GM21360 (cell line): ENCODE measurements around the gene CST3.
"Not testable (repeated sequence)": the region's sequence is repeated elsewhere in the genome, so short reads cannot be mapped to it uniquely, and the experiment has no call there.

Experiments used
- ATAC-seq: cut with Tn5 transposase; IDR thresholded peaks from one replicate; pipeline ENCODE4 v1.9.1; 2021; ENCODE audit warnings: mild to moderate bottlenecking, moderate library complexity; ENCODE audit not compliant: unreplicated experiment

The CST3 gene

DNA sequence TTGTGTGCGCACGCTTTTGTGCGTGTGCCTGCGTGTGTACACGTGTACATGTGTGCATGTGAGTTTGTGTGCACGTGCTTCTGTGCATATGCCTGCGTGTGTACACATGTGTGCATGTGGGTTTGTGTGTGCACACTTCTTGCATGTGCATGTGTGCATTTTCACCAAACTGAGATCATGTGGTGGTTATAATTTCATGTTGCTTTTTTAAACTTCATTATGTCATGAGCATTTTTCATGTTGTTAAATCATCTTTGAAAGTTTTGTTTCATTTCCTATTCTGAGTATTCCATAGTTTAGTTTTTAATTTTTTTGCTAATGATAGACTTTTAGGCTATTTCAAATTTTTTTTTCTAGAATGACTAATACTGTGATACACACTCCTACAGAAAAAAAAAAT, 6.4 kb upstream of the CST3 start:
- ATAC-seq, result no peak

DNA sequence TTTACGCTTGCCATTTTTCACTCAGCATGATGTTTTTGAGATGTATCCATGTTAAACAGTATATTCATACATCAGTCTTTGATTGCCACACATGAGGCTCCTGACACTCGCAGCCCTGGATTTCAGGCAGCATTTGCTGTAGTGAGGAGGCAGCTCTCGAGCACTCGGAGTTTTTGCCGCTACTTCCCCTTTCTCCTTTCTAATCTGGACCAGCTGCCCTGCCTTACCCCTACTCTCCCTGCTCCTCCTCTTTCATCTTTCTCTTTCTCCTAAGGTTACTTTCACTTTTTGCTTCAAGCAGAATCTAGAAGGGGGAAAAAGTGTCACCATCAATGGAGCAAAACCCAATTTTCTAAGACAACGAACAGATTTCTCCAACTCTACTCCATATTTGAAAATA, 5.9 kb upstream of the CST3 start:
- no peak for ATAC-seq

DNA sequence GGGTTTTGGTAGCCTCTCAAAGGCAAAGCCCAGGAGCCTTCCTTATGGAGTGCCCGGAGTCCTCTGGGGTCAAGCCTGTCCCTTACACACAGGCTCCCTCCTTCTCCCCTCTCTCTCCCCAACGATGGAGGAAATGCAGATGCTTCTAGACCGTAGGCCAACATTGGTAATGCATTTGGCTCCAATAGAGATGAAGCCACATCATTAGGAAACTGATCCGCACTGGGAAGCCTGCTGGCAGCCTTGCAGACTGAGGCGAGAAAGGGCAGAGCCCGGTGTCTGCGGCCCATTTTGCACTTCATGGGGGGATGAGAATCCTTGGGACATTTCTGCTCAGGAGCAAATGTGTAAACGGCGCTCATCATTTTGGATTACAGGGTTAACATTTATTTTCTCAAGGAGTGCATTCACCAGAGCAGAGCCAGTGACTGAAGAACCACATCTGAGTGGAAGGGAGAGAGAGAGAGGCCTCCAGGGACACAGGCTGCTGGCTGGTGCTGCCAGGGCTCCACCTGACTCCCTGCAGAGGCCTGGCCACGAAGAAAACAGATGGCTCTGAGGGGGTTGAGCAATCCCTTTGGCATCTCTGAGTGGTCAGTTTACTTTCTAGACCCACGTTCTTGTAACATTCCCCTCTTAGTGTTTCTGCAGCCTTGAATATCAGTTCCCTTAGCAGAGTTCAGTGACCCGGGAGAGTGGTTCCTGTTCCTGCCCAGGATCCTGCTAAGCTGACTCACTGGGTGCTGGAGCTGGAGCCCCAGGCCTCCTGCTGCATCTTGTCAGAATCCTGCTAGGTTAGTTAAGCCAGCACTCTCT, 4.4 kb upstream of the CST3 start:
- no peak for ATAC-seq

DNA sequence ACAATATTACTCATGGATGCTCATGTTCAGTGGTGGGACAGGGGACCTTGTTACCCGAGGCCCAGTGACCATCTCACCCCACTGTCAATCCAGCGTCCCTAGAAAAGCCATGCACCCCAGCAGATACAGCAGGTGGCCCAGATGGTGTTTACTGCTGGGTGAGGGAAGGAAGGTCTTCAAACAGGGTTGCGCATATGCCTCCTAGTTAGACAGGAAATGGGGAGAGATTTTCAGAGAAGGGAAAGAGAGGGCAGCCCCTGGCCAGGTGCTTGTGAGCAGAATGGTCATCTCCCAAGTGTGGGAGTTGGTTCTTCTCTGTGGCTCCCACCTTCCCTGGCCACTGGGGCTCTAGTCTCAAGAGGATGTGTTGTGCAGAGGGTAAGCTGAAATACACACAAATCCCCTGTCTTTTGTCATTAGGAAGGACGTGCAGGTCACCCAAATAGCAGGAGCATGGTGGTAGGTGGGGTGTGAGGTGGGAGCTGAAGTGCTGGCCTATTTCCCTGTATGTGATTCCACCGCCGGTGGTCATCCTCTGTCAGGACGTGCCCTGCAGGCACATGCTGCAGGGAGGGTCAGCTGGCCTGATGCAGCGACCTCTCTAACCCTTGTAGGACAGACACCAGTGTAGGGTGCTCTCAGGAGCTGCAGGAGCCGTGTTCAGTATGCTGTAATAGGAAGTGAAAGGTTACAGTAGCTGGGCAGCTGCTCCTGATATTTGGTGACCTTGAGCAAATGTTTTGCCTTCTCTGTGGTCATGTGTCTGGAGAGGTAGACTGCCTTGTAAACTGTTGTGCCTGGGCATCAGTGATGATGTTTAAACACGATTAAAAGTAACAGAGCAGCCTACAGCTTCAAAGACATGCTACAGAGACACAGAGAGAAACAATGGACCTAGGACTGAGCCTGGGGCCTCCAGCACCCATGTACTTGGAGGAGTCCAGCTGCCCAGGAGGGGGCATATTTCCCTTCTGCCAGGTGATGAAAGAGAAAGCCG, 3.2 kb upstream of the CST3 start:
- no peak for ATAC-seq

DNA sequence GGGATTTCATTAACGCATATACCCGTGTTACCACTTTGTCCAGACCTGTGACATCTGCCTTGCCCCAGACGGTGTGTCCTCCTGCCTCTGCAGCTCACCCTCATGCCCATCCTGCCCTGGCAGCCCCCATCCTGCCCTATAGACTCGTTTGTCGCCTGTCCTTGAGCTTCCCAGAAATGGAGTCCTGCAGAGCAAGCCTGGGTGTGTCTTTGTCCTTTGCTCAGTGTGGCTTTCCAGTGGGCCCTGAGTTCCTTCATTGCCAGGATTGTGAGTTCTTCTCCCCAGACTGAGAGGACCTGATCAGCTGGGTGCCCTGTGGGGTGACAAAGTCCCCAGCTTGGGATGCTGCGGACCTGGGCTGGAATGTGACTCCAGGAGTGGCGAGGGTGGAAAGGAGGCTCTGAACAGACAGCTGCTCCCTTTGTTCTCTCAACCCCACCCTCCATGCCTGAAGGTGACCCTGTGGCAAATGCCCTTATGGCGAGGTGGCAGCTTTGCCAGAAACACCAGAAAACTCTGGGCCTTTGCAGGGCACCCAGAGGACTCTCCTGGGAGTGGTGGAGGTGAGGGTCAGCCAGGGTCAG, 2.4 kb upstream of the CST3 start:
- no peak for ATAC-seq

DNA sequence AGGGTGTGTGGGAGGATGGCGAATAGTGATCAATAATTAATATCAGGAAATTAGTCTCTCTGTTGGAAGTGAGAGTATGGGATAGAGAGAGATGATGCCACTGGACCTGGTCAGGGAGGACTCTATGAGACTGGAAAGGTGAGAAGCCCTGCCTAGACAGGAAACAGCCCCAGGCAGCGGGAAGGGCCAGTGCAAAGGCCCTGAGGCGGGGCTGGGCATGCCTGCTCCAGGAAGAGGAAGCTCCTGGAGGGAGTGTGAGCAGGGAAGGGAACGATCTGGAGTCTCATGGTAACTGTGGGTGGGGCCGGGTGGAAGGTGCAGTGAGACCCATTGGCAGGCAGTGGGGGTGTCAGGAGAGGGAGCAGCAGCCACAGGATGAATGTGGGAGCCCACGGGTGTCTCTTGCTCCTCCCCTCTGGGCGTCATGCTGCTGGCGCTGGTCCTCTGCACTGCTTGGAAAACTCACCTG, 1.8 kb upstream of the CST3 start:
- ATAC-seq, result no peak

DNA sequence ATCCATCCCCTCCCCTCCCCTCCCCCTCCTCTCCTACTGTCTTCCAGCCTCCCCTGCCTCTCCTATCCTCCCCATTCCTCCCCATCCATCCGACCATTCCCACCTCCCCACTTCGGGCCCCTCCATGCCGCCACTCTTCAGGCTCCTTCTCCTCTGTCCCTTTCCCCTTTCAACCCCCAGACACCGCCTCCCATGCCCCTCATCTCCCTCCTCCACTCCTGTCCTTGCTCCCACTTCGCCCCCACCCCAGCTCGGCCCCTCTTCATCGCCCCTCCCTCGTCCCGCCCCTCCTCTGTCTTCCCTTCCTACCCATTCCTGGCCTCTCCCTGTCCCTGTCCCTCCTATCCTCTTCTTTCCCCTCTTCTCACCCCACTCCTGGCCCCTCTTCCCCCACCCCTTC, 554 bp upstream of the CST3 start:
- ATAC-seq, result no peak

DNA sequence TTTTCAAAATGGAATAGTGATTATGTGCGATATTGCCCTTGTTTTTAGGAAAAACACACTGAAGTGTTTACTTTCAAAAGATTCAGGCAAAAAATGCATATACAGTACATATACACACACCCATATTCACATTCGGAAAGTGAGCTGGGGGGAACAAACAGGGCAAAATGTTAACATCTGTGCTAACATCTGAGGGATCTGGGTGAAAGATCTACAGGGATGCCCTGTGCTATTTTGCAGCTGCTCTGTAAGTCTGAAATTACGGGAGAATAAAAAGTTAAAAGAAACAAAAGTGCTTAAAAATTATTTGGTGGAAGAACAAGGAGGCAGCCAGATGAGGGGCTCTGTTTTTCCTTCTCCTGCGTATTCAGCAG, 860 bp downstream of the CST3 start:
- ATAC-seq, result no peak

DNA sequence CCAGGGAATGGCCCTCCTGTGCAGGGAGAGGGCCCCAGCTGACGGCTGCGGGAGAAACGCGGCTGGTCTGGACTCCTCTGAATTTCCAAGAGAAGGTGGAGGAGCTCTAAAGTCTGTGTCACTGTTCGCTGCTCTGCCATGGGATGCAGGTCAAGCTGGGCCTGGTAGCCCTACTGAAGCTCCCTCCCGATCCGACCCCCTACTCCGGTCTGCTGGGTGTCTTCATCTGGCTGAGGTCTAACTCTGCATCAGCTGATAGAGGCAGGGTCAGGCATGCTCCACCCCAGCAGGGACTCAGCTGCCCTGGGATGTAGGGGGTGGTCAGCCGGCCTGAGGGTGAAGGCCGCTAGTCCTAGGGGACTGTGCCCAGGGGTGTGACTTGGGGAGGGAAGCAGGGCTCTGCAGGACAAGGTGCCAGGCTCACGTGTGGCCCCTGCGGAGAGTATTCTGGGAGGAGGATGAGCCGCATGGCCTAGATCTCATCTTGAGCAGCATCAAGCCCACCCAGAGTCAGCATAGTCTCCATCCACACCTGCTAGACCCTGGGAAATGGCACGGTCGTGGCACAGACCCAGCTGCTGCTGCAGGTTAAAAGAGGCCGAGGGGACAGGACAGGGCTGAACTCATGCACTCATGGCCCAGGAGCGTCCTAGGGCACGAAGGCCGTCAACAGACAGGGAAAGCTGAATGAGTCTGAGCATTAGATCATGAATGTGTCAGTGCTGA, 1.4 kb downstream of the CST3 start:
- ATAC-seq, result no peak

DNA sequence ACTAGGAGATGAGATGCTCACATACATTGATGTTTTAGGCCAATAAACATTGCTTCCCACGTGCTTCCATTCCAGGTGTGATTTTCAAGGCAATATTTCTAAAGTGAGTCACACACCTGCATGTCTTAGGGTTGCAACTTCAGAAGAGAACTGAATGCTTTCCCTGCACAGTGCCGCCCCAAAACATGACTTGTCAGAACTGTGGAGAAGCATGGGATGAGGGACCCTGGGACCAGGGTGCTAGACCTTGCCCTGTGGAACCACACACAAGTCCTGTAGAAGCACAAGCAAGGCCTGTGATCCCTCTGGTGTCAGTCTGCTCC, 2.0 kb downstream of the CST3 start:
- ATAC-seq, result not testable (repeated sequence)

DNA sequence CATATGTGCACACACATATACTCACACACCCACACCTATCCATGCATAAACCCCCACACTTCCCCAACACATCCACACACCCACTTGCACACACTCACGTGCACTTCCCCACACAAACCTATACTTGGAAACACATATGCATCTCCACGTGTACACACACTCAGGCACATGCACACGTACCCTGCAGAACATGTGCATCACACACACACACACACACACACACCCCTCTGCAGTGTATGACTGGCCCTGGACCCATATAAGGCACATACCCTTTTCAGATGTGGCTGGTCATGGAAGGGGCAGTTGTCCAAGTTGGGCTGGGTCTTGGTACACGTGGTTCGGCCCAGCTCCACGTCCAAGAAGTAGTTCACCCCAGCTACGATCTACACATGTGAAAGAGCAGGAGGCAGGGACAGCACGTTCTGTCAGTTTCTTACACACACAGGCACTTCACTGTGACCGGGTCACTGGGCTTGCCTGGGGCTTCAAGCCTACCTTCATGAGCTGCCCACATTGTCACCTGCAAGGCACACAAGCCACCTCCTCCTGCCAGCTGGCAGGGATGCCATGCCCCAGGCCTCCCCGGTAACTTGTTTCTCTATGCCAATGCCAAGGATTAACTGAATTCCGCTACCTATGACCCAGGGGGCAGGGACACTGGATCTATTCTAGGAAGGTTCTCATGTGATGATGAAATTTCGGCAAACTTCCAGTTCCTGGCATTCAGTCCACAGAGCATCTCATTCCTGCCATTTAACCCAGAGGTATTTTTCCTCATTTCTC, 2.6 kb downstream of the CST3 start:
- ATAC-seq, result no peak

DNA sequence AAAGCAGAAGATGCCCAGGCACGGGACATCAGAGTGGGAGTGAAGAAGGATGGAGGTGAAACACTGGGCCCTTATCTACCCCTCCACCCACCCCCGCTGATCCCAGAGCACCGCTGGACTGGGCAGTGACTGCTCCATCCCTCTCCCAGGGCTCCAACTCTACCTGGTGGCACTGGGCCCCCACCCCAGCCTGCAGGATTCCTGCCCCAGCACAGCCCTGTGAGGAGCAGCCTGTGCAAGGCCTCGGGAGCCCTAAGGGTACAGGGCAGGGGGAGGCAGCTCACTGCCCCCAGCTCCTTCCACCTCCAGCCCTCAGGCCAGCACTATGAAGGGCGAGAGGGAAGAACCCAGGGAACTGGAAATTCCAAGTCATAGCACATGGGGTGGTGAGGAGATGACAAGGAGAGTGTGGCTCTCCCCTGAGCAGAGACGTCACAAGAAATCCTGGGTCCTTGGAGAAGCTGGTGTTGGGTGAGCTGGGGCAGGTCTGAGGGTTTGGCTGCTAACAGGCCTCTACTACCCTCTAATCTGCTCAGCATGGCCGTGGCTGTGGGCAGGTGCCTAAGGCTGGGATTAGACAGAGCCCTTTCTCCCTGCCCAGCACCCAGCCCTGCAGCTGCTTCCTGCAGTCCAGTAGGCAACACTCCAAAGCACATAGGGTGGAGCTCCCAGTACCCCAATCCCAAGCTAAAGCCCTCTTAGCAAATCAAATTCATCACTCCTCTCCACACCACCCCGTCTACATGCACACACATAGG, 3.5 kb downstream of the CST3 start:
- ATAC-seq, result no peak

DNA sequence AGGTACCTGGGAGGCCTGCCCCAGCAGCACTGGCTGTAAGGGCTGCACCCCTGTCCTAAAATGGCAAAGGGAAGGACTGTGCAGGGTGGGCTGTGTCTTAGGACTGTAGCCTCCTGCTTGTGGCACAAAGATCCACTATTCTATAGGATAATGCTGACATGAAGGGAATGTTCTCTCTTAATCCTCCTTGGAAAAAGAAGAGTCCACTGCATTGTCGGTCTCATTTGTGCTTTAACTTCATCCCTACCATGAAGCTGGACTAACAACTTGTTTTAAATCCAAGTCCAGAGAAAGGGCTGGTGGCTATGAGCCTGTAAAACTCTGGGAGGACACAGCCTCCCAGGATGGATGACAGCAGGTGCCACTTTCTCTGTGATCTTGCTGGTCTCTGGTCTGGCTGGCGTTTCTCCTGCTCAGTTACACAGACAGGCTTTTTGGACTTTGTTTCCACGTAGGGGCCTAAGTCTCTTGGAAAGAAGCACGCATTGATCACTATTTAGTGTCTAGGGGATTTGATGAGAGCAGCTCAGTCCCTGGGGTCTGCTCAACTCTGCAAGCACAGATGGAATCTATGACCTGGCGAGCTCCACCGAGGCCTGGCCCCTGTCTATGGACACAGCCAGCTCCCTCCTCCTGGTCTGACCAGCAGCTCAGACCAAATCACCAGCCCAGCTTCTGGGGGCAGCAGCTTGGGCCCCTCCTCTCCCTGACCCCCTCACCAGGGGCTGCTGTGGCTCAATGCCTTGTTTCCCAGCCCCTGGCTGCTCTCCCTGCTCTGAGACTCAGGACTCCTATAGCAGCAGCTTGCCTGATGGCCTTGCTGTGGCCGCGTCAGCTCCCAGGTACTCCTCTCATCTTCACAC, 4.8 kb downstream of the CST3 start:
- no peak for ATAC-seq

DNA sequence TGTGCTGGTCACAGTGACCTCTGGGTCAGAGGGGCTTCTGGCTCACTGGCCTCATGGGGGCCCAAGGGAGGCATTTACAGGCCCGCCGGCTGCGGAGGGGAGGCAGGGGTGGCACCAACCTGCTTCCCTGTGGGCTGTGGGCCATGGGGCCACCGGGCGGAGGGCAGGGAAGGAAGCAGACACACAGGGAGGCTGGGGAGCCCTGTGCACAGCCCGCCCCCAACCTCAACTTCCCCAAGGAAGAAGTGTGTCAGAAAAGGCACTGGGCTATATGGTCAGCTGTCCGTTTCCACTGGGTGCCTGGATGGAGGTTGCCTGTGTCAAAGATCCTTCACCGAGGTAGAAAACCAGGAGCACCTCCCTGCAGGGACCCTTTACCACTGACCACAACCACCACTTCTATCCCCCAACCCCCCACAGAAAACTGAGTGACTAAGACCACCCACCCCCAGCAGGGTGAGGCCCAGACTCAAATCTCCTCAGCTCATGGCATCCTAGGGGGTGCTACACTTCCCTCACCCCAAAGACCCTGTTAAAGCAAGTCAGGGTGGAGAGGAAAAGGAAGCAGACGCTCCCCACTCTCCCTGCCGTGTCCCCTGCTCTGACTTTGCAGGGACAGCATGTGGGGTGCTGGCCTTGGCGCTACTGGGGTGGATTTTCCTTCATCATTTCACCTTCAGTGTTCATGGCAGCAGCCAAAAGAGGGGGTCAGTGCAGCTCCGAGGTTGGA, 5.6 kb downstream of the CST3 start:
- ATAC-seq, result no peak

DNA sequence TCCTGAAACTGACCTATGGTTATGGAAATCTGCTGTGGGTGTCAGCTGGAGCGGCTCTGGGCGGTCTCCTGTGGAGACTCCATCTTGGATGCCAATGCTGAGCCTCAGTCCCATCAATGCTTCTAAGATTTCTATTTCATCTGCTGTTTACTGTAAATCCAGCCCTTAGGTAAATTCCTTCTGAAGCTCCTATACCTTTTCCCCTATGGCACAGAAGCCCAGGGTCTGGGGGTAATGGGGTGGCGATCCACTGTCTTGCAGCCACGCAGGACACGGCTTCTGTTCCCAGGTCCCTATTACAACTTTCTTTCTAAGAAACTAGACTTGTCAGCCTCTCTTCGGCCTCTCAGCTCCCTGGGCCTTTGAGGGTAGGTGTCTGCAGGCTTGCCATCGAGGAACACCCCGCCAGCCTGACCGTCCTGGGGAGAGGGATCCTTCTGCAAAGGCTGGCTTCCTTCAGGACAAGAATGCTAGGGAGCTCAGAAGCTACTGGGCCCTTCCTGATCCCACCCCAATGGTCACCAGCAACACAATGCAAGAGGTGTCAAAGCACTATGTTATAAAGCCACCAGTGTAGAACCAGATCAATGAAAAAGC, 6.4 kb downstream of the CST3 start:
- ATAC-seq, result no peak

DNA sequence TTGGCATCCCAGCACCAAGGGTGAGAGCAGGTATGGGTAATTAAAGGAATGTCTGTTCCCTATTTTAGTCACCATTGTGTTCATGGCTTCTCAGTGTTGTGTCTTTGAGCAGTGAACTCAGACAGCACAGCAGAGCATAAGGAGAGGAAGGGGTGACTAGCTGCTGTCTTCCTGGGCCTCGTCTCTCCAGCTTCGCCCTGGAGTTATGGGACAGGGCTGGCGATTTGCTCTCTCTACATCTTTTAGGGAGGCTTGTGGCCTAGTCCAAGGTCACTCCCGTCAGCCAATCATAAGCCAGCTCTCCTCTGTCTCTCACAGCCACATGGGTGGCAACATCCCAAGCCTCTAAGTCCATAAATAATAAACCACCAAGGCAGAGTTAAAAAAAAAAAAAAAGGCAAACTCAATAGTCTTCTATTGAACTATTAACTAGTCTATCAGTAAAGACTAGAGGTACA, 7.3 kb downstream of the CST3 start:
- ATAC-seq, result no peak
